DND-41 (cell line): Measurements from ENCODE around the gene GPATCH8.

Experiments
- CTCF ChIP-seq: IDR thresholded peaks from 2 replicates; pipeline ENCODE4 v1.5.1; 2012; ENCODE audit warnings: borderline replicate concordance, low read length, moderate library complexity, mild to moderate bottlenecking; ENCODE audit not compliant: poor library complexity, severe bottlenecking; ENCODE audit errors: extremely low read depth
- EZH2 ChIP-seq: IDR thresholded peaks from 3 replicates; pipeline ENCODE4 v1.6.1; 2012; ENCODE audit warnings: borderline replicate concordance, low read depth, mild to moderate bottlenecking, moderate library complexity, low read length, inconsistent platforms; ENCODE audit not compliant: severe bottlenecking

GRCh38 chr17:44367231-44367979 is 135.8 kb downstream of the GPATCH8 start:
- TF ChIP-seq EZH2 (no peak), CTCF (no peak)
